ENCODE data around the gene DENND1A.
"Not testable (repeated sequence)": the region's sequence is repeated elsewhere in the genome, so short reads cannot be mapped to it uniquely, and the experiment has no call there.

- TF ChIP-seq CTCF, POLR2A (IDR thresholded peaks at IDR 0.05): not testable (repeated sequence)
Observed at GRCh38 chr9:123428450-123428849, 501.5 kb downstream of the DENND1A start.

Measured in right lobe of liver (tissue), 4 donors.